Cardiac fibroblast (primary cell): ENCODE results near the gene PPP6C.
A peak's percentile ranks its signal among the peaks of the same experiment; 100 is the strongest.

Experiments
- DNase-seq, 2 donors: peaks; one replicate each; pipeline versions ENCODE4 v3.0.0 to v3.0.0-alpha.2; 2010; ENCODE audit warnings: low read depth in 2 of 2
- H3K4me3 ChIP-seq, 2 donors: replicated peaks in 1 of 2; 1 replicate in 1 of 2; 2 replicates in 1 of 2; pipeline ENCODE4 v1.5.1; 2011; ENCODE audit warnings: low read depth in 2 of 2, low read length in 2 of 2, mild to moderate bottlenecking in 2 of 2, moderate library complexity in 1 of 2
- CTCF ChIP-seq: IDR thresholded peaks from one replicate; pipeline ENCODE4 v1.5.1; 2011; ENCODE audit warnings: low read depth, mild to moderate bottlenecking, low read length, inconsistent platforms

The PPP6C gene

DNA sequence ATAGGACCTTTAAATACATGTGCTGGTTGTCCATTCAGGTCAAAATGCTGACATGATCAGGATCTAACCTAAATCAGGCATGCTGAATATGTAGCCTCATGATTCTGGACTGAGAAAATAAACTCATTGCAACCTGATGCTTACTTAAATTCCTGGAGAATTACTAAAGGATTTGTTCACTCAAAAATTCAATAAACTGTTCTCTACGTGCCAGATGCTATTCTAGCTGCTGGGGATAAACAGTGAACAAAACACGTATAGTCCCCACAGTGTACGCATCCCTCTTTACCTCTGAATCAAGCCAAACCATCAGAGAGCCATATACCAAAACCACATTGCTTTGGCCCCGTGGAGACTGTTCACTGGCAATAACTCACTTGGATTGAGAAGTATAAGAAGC, 52.4 kb downstream of the PPP6C start:
- peak in 1 of 2 donors; percentile 59 for DNase-seq
- TF ChIP-seq CTCF, result no peak
- no peak overlapping the region for H3K4me3 ChIP-seq

- no peak for DNase-seq
- no peak for TF ChIP-seq CTCF
- no peak overlapping the region for H3K4me3 ChIP-seq
Measured at GRCh38 chr9:125134976-125135375, 54.6 kb downstream of the PPP6C start.

DNA sequence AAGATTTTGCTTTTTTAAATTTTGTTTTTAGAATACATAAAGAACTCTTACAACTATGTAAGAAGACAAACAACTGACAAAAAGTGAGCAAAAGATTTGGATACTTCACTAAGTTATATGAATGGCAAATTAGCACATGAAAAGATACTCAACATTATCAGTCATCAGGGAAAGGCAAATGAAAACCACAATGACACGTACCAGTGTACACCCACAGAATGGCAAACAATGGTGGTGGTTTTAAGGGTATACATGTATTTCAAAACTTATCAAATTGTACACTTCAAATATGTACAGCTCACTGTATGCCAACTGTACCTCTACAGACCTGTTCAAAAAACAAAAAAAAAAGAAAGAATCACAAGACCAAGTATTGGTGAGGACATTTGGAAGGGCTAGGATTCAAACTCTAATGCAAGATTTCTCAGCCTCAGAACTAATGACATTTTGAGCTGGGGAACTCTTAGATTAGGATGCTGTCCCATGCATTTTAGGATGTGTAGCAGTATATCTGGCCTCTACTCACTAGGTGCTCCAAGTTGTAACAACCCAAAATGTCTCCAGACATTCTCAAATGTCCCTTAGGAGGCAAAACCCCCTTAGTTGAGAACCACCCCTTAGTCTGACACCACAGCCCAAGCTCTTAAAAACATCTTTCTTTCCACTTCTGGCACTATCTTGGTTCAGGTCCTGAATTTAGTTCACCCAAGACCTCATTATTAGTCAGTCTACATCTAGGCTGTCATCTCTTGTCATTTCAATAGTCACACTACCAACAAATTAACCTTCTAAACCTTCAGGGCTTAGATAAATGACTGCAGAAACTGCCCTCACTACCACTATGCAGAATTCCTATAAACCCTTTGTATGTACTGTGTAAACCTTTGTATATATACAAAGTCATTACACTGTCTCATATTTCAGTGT, 55.9 kb downstream of the PPP6C start:
- TF ChIP-seq CTCF, result no peak
- DNase-seq, result no peak

GRCh38 chr9:125131778-125132177, 57.8 kb downstream of the PPP6C start:
- no peak for DNase-seq
- no peak for TF ChIP-seq CTCF
- H3K4me3 ChIP-seq, result no peak overlapping the region

More for the DNA sequence above, 55.9 kb downstream of the PPP6C start:
- no peak overlapping the region for H3K4me3 ChIP-seq

- no peak overlapping the region for H3K4me3 ChIP-seq
- DNase-seq, result peak; percentile 98 to 99
Measured at GRCh38 chr9:125126019-125126746, 63.4 kb downstream of the PPP6C start.

GRCh38 chr9:125125523-125125922, 64.1 kb downstream of the PPP6C start:
- no peak for TF ChIP-seq CTCF
- peak in 1 of 2 donors; percentile 49 for DNase-seq
- H3K4me3 ChIP-seq, result no peak overlapping the region

More at GRCh38 chr9:125126019-125126746, 63.4 kb downstream of the PPP6C start:
- TF ChIP-seq CTCF, result no peak
